ENCODE measurements around the gene IL10. TPM values are rescaled to one million over a fixed set of nuclear protein-coding genes. Genes with fewer than 3 reads are reported as not detected.

Gene IL10
- polyA plus RNA-seq, 1 donor (not counting 4 experiments of a cell fraction or from before 2014, with no cell fraction given): not detected

GRCh38 chr1:206816390-206817287 lies 44.3 kb upstream of the IL10 start:
- no peaks in the 10 kb centered on the region for H3K36me3 ChIP-seq (ENCODE audit: control insufficient read depth in 2 of 2, extremely low read depth in 1 of 2, insufficient read depth in 2 of 2, low read length in 2 of 2)
- TF ChIP-seq CTCF (optimal IDR thresholded peaks at IDR 0.05 in 1 of 3, IDR thresholded peaks at IDR 0.05 in 1 of 3, conservative IDR thresholded peaks at IDR 0.05 in 1 of 3; ENCODE audit: extremely low read depth in 1 of 3, insufficient read depth in 2 of 3, low read length in 3 of 3): no peak
- no peak for TF ChIP-seq EZH2 (IDR thresholded peaks at IDR 0.05; ENCODE audit: low read length)
- H2AFZ ChIP-seq (ENCODE audit: control insufficient read depth, low read length): no peak overlapping the region
- no peaks in the 10 kb centered on the region for H3K79me2 ChIP-seq (ENCODE audit: control insufficient read depth, insufficient read depth, low read length)
- H3K4me1 ChIP-seq (ENCODE audit: control insufficient read depth, extremely low read depth, insufficient read depth, low read length): no peaks in the 10 kb centered on the region
- H3K27ac ChIP-seq (ENCODE audit: control insufficient read depth, insufficient read depth, low read length): no peak overlapping the region
- no peak for DNase-seq (ENCODE audit: low read depth, low spot score)
- dilution Hi-C loops (cut with MboI; ENCODE audit: extremely low pct_ligation_motif_present, low sequenced_read_pairs): no loop called here
- no peaks in the 10 kb centered on the region for H3K27me3 ChIP-seq (ENCODE audit: control insufficient read depth, extremely low read depth, insufficient read depth, low read length)
- no peak overlapping the region for H3K4me2 ChIP-seq (ENCODE audit: control insufficient read depth, extremely low read depth, insufficient read depth, low read depth, low read length)
- FAIRE-seq: no peak
- no peaks in the 10 kb centered on the region for H3K9me1 ChIP-seq (ENCODE audit: control insufficient read depth, extremely low read depth, insufficient read depth, low read length)
- no peak overlapping the region for H3K9ac ChIP-seq (ENCODE audit: control insufficient read depth, extremely low read depth, insufficient read depth, low read length)
- H4K20me1 ChIP-seq (ENCODE audit: control insufficient read depth, extremely low read depth, insufficient read depth, low read length): no peaks in the 10 kb centered on the region
- no peaks in the 10 kb centered on the region for H3K9me3 ChIP-seq (ENCODE audit: control insufficient read depth, low read depth, low read length)
- H3K4me3 ChIP-seq (ENCODE audit: control insufficient read depth in 2 of 3, extremely low read depth in 1 of 3, insufficient read depth in 2 of 3, low read depth in 1 of 3, low read length in 3 of 3): no peak overlapping the region

- Histone ChIP-seq H3K79me2 (ENCODE audit: control insufficient read depth, insufficient read depth, low read length) (no peaks in the 10 kb centered on the region), H3K4me1 (ENCODE audit: control insufficient read depth, extremely low read depth, insufficient read depth, low read length) (no peaks in the 10 kb centered on the region), H3K9ac (ENCODE audit: control insufficient read depth, extremely low read depth, insufficient read depth, low read length) (no peak overlapping the region), H4K20me1 (ENCODE audit: control insufficient read depth, extremely low read depth, insufficient read depth, low read length) (no peaks in the 10 kb centered on the region), H2AFZ (ENCODE audit: control insufficient read depth, low read length) (no peak overlapping the region), H3K4me2 (ENCODE audit: control insufficient read depth, extremely low read depth, insufficient read depth, low read depth, low read length) (no peak overlapping the region), H3K27ac (ENCODE audit: control insufficient read depth, insufficient read depth, low read length) (no peak overlapping the region), H3K9me1 (ENCODE audit: control insufficient read depth, extremely low read depth, insufficient read depth, low read length) (no peaks in the 10 kb centered on the region), H3K4me3 (ENCODE audit: control insufficient read depth in 2 of 3, extremely low read depth in 1 of 3, insufficient read depth in 2 of 3, low read depth in 1 of 3, low read length in 3 of 3) (no peak overlapping the region), H3K36me3 (ENCODE audit: control insufficient read depth in 2 of 2, extremely low read depth in 1 of 2, insufficient read depth in 2 of 2, low read length in 2 of 2) (no peaks in the 10 kb centered on the region), H3K27me3 (ENCODE audit: control insufficient read depth, extremely low read depth, insufficient read depth, low read length) (no peaks in the 10 kb centered on the region), H3K9me3 (ENCODE audit: control insufficient read depth, low read depth, low read length) (no peaks in the 10 kb centered on the region)
- FAIRE-seq (peak; percentile 80), DNase-seq (ENCODE audit: low read depth, low spot score) (no peak)
- dilution Hi-C loops (cut with MboI; ENCODE audit: extremely low pct_ligation_motif_present, low sequenced_read_pairs): no loop called here
- TF ChIP-seq CTCF (optimal IDR thresholded peaks at IDR 0.05 in 1 of 3, IDR thresholded peaks at IDR 0.05 in 1 of 3, conservative IDR thresholded peaks at IDR 0.05 in 1 of 3; ENCODE audit: extremely low read depth in 1 of 3, insufficient read depth in 2 of 3, low read length in 3 of 3) (no peak), EZH2 (IDR thresholded peaks at IDR 0.05; ENCODE audit: low read length) (no peak)
Observed at GRCh38 chr1:206814716-206815341, 42.5 kb upstream of the IL10 start.

Measured in keratinocyte (primary cell).